GM21367 (cell line): ENCODE data around the gene TLN1.

Source experiments
- ATAC-seq: cut with Tn5 transposase; IDR thresholded peaks from one replicate; pipeline ENCODE4 v1.9.1; 2021; ENCODE audit not compliant: unreplicated experiment

Gene TLN1

GRCh38 chr9:35711501-35712428, 20.2 kb downstream of the TLN1 start:
- no peak for ATAC-seq

GRCh38 chr9:35710818-35711500, 21.0 kb downstream of the TLN1 start:
- ATAC-seq, result no peak

- ATAC-seq, result no peak
Observed at GRCh38 chr9:35708146-35708545, 23.8 kb downstream of the TLN1 start.

DNA sequence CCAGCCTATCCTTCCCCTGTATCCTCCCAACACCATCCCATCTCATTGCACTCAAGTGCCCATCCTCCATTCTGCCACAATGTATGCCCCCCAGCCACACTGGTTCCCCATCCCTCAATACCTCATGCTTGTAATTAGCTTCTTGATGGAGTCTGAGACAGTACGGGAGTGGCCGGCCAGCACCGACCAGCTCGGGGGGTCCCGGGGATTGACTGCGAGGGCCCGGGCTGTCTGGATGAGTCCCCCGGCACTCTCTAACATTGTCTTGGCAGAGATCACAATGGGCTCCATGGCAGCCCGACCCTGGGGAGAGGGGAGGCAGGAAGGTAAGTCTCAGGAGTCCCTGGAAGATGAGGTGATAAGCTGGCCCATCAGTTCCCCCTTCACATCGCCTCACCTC, 25.0 kb downstream of the TLN1 start:
- ATAC-seq, result no peak

GRCh38 chr9:35705836-35706430, 26.1 kb downstream of the TLN1 start:
- ATAC-seq, result no peak

- ATAC-seq, result no peak
Observed at GRCh38 chr9:35705372-35705771, 26.6 kb downstream of the TLN1 start.

DNA sequence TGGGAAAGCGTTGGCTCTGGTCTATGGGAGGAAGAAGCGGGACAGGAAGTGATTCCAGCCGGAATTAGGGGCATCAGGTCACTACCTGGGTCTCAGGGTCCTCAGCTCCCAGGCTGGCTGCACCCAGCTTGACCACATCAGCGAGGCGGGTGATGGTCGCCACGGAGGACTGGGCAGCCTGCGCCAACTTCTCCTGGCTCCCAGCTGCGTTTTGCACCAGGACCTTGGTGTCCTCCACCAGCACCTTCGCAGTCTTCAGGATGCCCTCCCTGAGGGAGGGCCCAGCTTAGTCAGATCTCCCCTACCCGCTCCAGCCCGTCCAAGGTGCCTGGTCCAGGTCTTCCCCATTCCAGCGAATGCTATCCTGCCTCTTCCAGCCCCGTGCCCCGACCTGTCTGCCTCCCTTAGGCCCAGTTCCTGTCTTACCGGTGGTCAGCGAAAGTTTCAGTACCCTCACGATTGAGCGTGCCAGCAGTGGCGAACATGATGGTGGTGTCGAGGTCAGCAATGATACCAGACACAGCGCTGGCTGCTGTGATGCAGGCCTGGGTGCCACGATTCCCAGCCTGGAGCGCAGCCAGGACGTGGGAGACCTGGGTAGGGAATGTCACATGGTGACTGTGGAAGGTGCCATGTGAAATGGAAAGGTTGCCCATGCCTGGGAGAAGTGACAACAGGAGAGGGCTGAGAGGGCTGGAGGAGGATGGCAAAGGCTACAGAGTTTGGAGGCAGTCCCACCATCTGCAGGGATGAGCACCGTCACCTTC, 27.9 kb downstream of the TLN1 start:
- no peak for ATAC-seq

DNA sequence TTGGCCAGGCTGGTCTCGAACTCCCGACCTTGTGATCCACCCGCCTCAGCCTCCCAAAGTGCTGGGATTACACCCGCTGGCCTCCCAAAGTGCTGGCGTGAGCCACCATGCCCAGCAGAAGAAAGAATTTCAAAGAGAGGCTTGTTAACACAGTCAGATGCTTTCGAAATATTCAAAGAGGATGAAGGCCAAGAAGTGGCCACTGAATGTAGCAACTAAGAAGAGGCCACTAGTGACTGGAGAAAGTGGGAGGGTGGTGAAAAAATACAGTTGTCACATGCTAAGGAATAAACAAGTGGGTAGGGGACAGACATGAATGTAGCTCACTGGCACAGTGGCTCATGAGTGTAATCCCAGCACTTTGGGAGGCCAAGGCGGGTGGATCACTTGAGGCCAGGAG, 29.3 kb downstream of the TLN1 start:
- no peak for ATAC-seq

DNA sequence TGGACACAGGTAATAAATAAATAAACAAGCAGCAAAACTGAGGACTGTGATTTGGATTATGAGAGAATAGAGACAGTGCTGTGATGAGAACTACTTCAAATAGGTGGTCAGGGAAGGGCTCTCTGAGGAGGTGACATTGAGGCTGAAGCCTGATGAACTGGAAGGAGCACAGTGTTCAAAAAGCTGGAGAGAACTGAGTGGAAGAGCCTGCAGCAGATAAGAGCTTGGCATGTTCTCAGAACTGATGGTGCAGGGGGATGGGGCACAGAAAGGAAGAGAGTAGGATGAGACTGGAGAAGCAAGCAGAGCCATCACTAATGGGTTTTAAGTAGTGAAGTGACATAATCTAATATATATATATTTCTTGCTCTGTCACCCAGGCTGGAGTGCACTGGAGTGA, 31.1 kb downstream of the TLN1 start:
- ATAC-seq, result no peak

GRCh38 chr9:35700031-35700430, 32.0 kb downstream of the TLN1 start:
- ATAC-seq, result no peak

GRCh38 chr9:35698231-35698630, 33.8 kb downstream of the TLN1 start:
- ATAC-seq, result no peak

- no peak for ATAC-seq
Observed at GRCh38 chr9:35697486-35697885, 34.5 kb downstream of the TLN1 start.

DNA sequence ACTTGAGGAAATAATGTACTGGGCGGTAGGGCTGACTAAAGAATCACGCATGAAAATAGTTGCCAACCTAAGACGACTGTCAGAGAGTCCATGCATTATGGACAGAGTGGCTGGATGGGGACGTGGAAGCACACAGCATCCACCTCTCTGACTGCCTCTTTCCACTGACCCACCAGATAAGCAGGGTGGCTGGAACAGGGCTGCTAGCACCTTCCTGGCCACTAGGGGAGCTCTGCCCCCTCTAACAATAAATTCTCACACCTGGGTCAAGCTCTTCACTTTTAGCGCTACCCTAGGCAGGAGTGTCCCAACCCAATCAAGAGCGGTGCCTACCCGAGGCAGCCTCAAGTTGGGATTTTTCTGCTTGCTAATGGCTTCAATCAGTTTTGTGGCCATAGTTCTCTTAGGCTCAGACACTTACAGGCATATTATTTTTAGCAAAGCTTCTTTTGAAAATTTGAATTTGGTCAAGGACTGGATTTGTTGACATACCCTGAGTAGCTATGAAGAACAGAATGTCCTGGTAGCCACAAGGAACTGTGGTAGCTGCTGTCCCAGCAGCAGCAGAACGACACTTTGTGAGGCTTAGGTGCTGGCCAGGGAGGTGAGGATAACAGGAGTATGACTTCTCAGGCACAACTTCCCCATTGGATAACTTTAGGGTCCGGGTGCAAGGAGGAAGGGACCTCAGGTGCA, 35.3 kb downstream of the TLN1 start:
- ATAC-seq, result peak; percentile 60

DNA sequence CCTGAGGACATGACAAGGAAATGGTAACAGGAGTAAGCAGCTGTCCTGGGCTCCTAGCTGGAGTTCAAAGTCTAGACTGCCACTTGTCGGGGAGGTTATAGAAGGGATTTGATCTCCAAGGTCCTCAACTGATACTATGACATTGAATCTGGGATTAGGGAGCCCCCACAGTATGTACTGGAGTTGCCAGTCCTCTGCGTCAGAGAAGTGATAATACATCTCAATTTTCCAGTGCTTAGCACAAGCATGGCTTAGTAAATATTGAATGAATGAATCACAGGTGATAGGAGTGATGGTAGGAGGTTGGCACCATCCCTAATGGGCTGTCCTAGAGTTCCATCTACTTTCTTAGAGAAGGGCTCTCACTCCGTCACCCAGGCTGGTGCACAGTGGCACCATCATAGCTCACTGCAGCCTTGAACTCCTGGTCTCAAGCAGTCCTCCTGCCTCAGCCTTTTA, 36.0 kb downstream of the TLN1 start:
- no peak for ATAC-seq

DNA sequence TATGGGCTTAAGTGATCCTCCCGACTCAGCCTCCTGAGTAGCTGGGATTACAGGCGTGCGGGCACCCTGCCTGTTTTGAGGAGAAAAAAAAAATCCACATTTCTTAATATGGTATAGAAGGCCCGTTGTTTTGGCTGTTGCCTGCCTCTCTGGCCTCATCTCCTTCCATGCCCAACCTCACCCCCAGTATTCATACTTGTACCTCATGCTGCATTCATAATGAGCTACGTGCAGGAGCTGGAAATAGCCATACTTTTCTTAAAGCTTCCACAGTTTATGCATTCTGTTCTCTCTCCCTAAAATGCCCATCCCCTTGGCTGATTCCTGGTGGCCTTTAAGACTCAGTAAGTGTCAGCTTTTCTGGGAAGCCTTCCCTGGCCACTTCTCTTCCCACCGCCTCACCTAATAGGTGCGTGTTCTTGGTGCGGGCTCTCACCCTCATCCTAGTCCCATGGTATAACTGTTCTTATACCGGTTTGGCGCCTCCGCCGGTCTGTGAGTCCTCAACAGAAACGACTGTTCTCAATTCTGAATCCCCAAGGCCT, 40.2 kb downstream of the TLN1 start:
- no peak for ATAC-seq

DNA sequence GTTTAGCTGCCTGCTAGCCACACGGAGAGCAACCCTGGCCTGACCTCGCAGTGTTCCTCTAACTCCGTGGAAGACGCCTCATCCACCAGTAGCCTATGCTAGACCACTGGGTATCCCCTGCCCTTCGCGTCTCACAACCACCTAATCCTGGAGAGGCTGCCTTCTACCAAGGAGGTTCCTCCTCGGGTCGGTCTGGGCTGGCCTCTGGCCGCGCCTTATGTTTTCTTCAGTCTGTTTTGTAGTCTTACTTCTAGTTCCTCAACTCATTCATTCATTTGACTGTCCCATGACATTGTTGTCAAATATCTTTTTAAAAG, 40.7 kb downstream of the TLN1 start:
- ATAC-seq, result no peak

DNA sequence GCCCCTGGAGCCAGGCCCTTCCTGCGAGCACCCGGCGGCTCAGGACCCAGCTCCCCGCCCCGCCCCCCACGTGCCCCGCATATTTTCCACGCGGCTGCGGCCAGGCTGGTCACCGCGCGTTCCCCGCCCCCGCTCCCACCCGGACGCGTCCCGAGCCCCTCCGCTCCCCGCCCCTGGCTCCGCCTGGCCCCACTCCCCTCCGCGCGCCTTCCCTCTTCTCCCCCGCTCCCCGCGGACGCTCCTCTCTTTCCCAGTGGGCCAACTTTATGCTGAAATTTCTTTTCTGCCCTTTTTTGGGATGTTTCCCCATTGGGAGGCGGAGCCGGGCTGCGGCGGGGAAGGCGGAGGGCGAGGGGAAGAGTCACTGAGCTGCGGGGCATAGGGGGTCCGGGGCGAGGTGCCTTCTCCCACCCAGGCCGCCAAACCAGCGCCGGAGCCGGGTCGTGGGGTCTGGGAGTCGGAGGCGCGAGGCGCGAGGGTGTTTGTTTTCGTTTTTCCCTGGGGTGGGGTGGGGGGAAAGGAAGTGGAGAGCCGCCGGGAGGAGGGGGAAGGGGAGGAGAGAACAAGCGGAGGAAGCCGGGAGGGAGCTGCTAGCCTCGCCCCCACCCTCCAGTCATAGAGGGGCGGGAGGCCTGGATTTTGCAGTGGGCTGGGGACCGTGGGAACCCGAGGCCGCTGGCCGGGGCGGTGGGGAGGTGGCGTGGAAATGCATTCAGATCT, 41.2 kb downstream of the TLN1 start:
- no peak for ATAC-seq

- no peak for ATAC-seq
Observed at GRCh38 chr9:35690294-35690613, 41.7 kb downstream of the TLN1 start.

GRCh38 chr9:35689542-35690293, 42.3 kb downstream of the TLN1 start, which contains the start of gene TPM2:
TPM2 (minus strand) TSS chr9:35689925; CDS start chr9:35689817, 108 bp downstream.
- no peak for ATAC-seq
